Mononuclear cell (primary cell): ENCODE data around the gene EPHA2. TPM values are rescaled to one million over a fixed set of nuclear protein-coding genes. Genes with fewer than 3 reads are reported as not detected.

Experiments used
- H3K27me3 ChIP-seq: 2 replicates; pipeline ENCODE4 v1.6.0; 2011; ENCODE audit warnings: low read length, control low read depth; ENCODE audit not compliant: insufficient read depth
- H3K4me1 ChIP-seq: 2 replicates; pipeline ENCODE4 v1.5.1; 2011; ENCODE audit warnings: mild to moderate bottlenecking, low read length, control low read depth; ENCODE audit not compliant: insufficient read depth
- H3K4me3 ChIP-seq: 2 replicates; pipeline ENCODE4 v1.5.1; 2011; ENCODE audit warnings: mild to moderate bottlenecking, low read length, moderate library complexity
- H3K9me3 ChIP-seq: 2 replicates; pipeline ENCODE4 v1.5.1; 2011; ENCODE audit warnings: low read depth, mild to moderate bottlenecking, control low read depth, low read length
- total RNA-seq: library from RNA; depleted of rRNA; stranded (reverse); fragments of >200 nt; gene quantifications from one replicate; pipeline ENCODE4 v1.2.3, GENCODE V29; 2012

Gene EPHA2
- total RNA-seq, 1 donor: 0.63 TPM

GRCh38 chr1:16151196-16151994 lies 4.5 kb downstream of the EPHA2 start:
- Histone ChIP-seq H3K9me3 (no peaks in the 10 kb centered on the region), H3K27me3 (peaks cover 16% of the 10 kb centered on the region), H3K4me3 (no peak overlapping the region), H3K4me1 (peaks cover 30% of the 10 kb centered on the region)

- Histone ChIP-seq H3K27me3 (peaks cover 10% of the 10 kb centered on the region), H3K4me3 (no peak overlapping the region), H3K4me1 (peaks cover 22% of the 10 kb centered on the region), H3K9me3 (no peaks in the 10 kb centered on the region)
Measured at GRCh38 chr1:16150508-16150907, 5.4 kb downstream of the EPHA2 start.

GRCh38 chr1:16149702-16150488 lies 6.0 kb downstream of the EPHA2 start:
- Histone ChIP-seq H3K4me3 (no peak overlapping the region), H3K9me3 (no peaks in the 10 kb centered on the region), H3K4me1 (peaks cover 16% of the 10 kb centered on the region), H3K27me3 (peaks cover 10% of the 10 kb centered on the region)

- Histone ChIP-seq H3K9me3 (no peaks in the 10 kb centered on the region), H3K27me3 (peaks cover 9% of the 10 kb centered on the region), H3K4me3 (no peak overlapping the region), H3K4me1 (peaks cover 9% of the 10 kb centered on the region)
Measured at GRCh38 chr1:16149146-16149545, 6.7 kb downstream of the EPHA2 start.

- Histone ChIP-seq H3K27me3 (peaks cover 3% of the 10 kb centered on the region), H3K4me1 (peaks cover 2% of the 10 kb centered on the region), H3K4me3 (no peak overlapping the region), H3K9me3 (no peaks in the 10 kb centered on the region)
Measured at GRCh38 chr1:16148329-16149092, 7.4 kb downstream of the EPHA2 start.

GRCh38 chr1:16147156-16147926 lies 8.5 kb downstream of the EPHA2 start:
- H3K4me3 ChIP-seq: no peak overlapping the region
- no peaks in the 10 kb centered on the region for H3K9me3 ChIP-seq
- no peaks in the 10 kb centered on the region for H3K4me1 ChIP-seq
- H3K27me3 ChIP-seq: no peaks in the 10 kb centered on the region

- Histone ChIP-seq H3K27me3 (no peaks in the 10 kb centered on the region), H3K4me1 (no peaks in the 10 kb centered on the region), H3K9me3 (no peaks in the 10 kb centered on the region), H3K4me3 (no peak overlapping the region)
Measured at GRCh38 chr1:16146279-16147155, 9.4 kb downstream of the EPHA2 start.

- no peaks in the 10 kb centered on the region for H3K27me3 ChIP-seq
- H3K9me3 ChIP-seq: no peaks in the 10 kb centered on the region
Measured at GRCh38 chr1:16145662-16146278, 10.1 kb downstream of the EPHA2 start.

GRCh38 chr1:16145030-16145661 lies 10.7 kb downstream of the EPHA2 start:
- Histone ChIP-seq H3K4me1 (no peaks in the 10 kb centered on the region), H3K9me3 (no peaks in the 10 kb centered on the region), H3K27me3 (no peaks in the 10 kb centered on the region), H3K4me3 (no peak overlapping the region)

More at GRCh38 chr1:16145662-16146278, 10.1 kb downstream of the EPHA2 start:
- no peaks in the 10 kb centered on the region for H3K4me1 ChIP-seq
- no peak overlapping the region for H3K4me3 ChIP-seq

- H3K4me3 ChIP-seq: no peak overlapping the region
- H3K27me3 ChIP-seq: no peaks in the 10 kb centered on the region
- no peaks in the 10 kb centered on the region for H3K9me3 ChIP-seq
- no peaks in the 10 kb centered on the region for H3K4me1 ChIP-seq
Measured at GRCh38 chr1:16144325-16145029, 11.4 kb downstream of the EPHA2 start.

- Histone ChIP-seq H3K9me3 (no peaks in the 10 kb centered on the region), H3K4me1 (no peaks in the 10 kb centered on the region), H3K27me3 (no peaks in the 10 kb centered on the region), H3K4me3 (no peak overlapping the region)
Measured at GRCh38 chr1:16143566-16144324, 12.1 kb downstream of the EPHA2 start.

GRCh38 chr1:16143005-16143565 lies 12.8 kb downstream of the EPHA2 start:
- H3K9me3 ChIP-seq: no peaks in the 10 kb centered on the region
- no peaks in the 10 kb centered on the region for H3K27me3 ChIP-seq
- no peak overlapping the region for H3K4me3 ChIP-seq
- H3K4me1 ChIP-seq: no peaks in the 10 kb centered on the region
